Chondrocyte (in vitro differentiated cells): ENCODE results near the gene MYBBP1A. TPM values are rescaled to one million over a fixed set of nuclear protein-coding genes. Genes with fewer than 3 reads are reported as not detected.

Experiments
- DNase-seq: peaks from one replicate; pipeline ENCODE4 v3.0.0; 2021; ENCODE audit warnings: mixed read lengths, low spot score
- H3K27ac Mint-ChIP-seq: one replicate; pipeline ENCODE4 v1.8.0; 2021; ENCODE audit warnings: mild to moderate bottlenecking, moderate library complexity, mixed read lengths; ENCODE audit not compliant: unreplicated experiment
- H3K27me3 Mint-ChIP-seq: 2 replicates; pipeline ENCODE4 v1.8.0; 2021; ENCODE audit warnings: low read depth, mixed read lengths
- H3K36me3 Mint-ChIP-seq: 2 replicates; pipeline ENCODE4 v1.8.0; 2021; ENCODE audit warnings: low read depth, mixed read lengths
- H3K4me1 Mint-ChIP-seq: 2 replicates; pipeline ENCODE4 v1.8.0; 2021; ENCODE audit warnings: low read depth, mild to moderate bottlenecking, mixed read lengths
- H3K4me3 Mint-ChIP-seq: one replicate; pipeline ENCODE4 v1.8.0; 2021; ENCODE audit warnings: mild to moderate bottlenecking, moderate library complexity, mixed read lengths; ENCODE audit not compliant: unreplicated experiment
- H3K9me3 Mint-ChIP-seq: 2 replicates; pipeline ENCODE4 v1.8.0; 2021; ENCODE audit warnings: low read depth, mixed read lengths
- total RNA-seq: library from RNA; stranded (reverse); gene quantifications from 3 replicates; pipeline ENCODE4 v1.2.1, GENCODE V29; 2021
- TF ChIP-seq, protein P1 (sequence below): fragments of 200-600 bp; sonication (generic); IDR thresholded peaks from 2 replicates; pipeline ENCODE4 v1.5.0; 2021; ENCODE audit warnings: antibody characterized with exemption, mild to moderate bottlenecking, moderate library complexity

The MYBBP1A gene
- total RNA-seq, 1 donor from 2014 or later, result 33.6 TPM

DNA sequence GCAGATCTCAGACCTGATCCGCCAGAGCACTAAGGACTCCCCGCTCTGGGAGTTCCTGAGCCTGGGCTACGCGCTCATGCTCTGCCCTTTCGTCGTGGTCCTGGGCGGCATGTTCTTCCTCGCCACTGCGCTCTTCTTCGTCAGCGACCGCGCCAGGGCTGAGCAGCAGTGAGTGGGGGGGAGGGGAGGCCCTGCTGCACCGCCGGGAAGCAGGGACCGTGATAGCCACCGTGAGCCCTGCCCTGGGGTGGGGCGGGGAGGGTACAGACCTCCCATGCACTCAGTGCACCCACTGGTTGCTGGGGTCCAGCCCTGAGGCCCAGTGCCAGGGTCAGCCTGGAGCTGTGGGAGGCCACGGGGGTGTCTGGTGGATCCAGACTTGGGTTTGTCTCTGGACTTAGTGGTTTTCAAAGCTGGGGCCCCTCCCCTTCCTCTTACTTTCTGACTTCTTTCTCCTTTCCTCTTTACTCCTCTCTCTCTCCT lies 18.9 kb downstream of the MYBBP1A start:
- H3K4me1 Mint-ChIP-seq, result no peaks in the 10 kb centered on the region
- H3K27ac Mint-ChIP-seq, result no peak overlapping the region
- H3K36me3 Mint-ChIP-seq, result peaks cover 5% of the 10 kb centered on the region
- no peaks in the 10 kb centered on the region for H3K9me3 Mint-ChIP-seq
- TF ChIP-seq, protein P1, sequence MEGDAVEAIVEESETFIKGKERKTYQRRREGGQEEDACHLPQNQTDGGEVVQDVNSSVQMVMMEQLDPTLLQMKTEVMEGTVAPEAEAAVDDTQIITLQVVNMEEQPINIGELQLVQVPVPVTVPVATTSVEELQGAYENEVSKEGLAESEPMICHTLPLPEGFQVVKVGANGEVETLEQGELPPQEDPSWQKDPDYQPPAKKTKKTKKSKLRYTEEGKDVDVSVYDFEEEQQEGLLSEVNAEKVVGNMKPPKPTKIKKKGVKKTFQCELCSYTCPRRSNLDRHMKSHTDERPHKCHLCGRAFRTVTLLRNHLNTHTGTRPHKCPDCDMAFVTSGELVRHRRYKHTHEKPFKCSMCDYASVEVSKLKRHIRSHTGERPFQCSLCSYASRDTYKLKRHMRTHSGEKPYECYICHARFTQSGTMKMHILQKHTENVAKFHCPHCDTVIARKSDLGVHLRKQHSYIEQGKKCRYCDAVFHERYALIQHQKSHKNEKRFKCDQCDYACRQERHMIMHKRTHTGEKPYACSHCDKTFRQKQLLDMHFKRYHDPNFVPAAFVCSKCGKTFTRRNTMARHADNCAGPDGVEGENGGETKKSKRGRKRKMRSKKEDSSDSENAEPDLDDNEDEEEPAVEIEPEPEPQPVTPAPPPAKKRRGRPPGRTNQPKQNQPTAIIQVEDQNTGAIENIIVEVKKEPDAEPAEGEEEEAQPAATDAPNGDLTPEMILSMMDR, result no peak
- H3K27me3 Mint-ChIP-seq, result peaks cover 3% of the 10 kb centered on the region
- H3K4me3 Mint-ChIP-seq, result no peak overlapping the region
- DNase-seq, result no peak

DNA sequence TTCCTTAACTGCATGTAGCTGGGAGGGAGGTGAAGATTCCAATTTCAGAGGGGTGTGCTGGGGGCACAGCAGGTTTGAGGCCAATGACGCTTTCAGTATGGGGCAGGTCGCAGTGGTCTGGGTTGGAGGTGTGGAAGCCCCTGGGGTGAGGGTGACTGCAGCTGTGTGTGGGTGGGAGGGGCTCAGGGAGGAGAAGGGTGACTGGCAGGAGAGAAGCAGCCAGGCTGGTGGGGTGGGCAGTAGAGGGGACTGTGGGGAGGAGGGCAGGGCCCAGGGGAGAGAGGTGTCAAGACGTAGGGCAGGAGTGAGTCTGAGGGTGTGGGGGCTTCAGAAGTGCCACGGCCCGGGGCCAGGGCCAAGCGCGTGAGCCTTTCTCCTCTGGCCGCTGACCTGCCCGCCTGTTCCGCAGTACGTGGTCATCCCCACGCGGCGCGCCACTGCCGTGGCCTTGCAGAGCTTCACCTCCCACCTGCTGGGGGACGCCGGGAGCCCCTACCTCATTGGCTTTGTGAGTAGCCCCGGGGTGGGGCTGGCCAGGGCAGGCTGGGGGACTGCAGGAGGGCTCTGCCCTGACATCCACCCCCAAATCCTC lies 19.4 kb downstream of the MYBBP1A start:
- Mint-ChIP-seq H3K4me3 (no peak overlapping the region), H3K27me3 (peaks cover 3% of the 10 kb centered on the region), H3K4me1 (no peaks in the 10 kb centered on the region), H3K36me3 (peaks cover 3% of the 10 kb centered on the region), H3K27ac (no peak overlapping the region), H3K9me3 (no peaks in the 10 kb centered on the region)
- TF ChIP-seq, protein P1, result no peak
- DNase-seq, result no peak

DNA sequence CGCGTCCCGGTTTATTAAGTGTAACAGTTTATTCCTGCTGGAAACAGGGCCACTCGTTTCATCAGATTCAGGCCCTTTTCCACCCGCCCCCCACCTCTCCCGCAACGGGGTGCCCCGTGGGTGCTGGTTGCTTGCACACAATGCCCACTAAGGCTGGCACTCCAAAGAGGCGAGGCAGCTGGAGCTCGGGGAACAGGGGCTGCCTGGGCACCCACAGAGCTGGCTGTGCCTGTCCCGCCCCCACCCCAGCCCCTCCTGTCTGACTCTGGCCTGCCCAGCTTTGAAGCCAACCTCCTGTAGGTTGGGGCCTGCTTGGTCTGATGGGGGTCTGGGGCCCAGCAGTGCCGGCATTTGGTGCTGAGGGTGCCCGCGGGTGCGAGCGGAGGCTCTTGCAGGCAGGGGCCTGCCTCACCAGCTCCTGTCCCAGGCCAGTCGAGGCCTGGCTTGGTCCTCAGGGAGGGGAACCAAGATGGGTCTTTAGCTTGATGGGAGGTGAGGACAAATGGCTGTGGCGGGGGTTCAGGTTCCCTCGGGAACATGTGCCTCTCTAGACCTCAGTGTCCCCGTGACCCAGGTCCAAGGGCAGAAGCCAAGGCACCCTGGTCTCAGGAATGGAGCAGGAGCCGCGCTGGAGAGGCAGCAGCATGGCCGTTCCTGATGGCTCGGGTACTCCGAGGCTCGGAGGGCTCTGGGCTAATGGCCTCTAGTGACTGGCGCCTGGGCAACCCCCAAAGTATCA lies 20.1 kb downstream of the MYBBP1A start:
- TF ChIP-seq, protein P1, result no peak
- Mint-ChIP-seq H3K36me3 (peaks cover 3% of the 10 kb centered on the region), H3K4me3 (no peak overlapping the region), H3K27ac (no peak overlapping the region), H3K27me3 (peaks cover 3% of the 10 kb centered on the region), H3K4me1 (no peaks in the 10 kb centered on the region), H3K9me3 (no peaks in the 10 kb centered on the region)
- DNase-seq, result no peak

DNA sequence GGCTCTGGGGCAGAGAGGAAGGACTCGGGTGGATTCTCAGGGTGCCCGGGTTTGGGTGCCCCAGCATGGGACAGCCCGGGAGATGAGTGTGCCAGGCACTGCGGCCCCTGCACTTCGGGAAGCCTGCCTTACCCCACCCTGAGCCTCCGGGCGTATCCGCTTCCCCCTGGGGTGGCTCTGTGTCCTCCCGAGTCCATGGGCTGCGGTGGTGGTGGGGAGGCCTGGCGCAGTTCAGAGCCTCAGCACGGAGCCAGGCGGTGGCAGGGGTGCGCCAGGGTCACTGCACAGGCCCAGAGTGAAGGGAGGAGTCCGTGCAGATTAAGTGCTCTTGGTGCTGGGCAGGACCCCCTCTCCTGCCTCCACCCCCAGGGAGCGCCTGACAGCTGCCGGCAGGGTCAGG lies 20.7 kb downstream of the MYBBP1A start:
- no peak overlapping the region for H3K27ac Mint-ChIP-seq
- peaks cover 3% of the 10 kb centered on the region for H3K27me3 Mint-ChIP-seq
- no peaks in the 10 kb centered on the region for H3K9me3 Mint-ChIP-seq
- DNase-seq, result no peak
- H3K4me1 Mint-ChIP-seq, result no peaks in the 10 kb centered on the region
- H3K36me3 Mint-ChIP-seq, result no peaks in the 10 kb centered on the region
- TF ChIP-seq, protein P1, result no peak
- no peak overlapping the region for H3K4me3 Mint-ChIP-seq

DNA sequence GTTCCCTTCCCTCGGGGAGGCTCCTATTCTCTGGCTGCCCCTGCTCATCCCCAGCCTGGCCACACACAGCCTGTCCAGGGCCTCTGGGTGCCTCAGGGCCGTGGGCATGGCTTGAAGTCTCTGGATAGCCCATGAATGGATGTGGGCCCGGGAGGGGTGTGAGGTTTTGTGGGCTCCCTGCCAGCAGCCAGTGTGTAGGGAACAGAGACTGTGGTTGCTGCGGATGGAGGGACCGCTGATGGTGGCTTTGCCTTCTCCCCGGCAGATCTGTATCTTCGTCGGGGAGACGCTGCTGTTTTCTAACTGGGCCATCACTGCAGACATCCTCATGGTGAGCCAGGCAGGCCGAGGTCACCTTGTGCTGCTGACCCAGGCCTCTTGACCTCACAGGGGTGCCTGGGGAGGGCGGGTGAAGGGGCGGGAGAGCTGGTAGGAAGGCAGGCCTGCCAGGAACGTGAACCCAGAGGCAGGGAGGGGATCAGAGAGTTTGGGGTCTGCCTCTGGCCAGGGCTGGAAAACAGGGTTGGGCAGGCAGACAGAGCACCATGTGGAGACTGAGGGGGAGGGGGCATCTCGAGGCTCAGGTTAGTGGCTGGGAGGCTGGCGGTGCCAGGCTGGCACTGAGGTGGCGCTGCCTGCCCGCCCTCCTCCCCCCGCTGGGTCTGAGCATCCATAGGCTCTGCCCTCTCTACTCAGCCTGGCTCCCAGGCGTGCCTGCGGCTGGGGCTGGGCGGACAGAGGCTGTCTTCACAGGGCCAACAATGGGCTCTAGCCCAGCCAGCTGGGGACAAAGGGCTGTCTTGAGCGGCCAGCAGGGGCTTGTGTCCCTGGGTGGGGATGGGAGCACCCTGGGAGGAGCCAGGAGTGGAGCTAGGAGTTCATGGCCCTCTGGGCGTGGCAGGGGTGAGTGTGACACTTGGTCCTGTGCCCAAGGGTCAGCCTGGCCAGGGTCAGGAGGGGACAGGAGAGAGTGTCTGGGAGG lies 21.4 kb downstream of the MYBBP1A start:
- H3K4me1 Mint-ChIP-seq, result no peaks in the 10 kb centered on the region
- peaks cover 3% of the 10 kb centered on the region for H3K27me3 Mint-ChIP-seq
- DNase-seq, result no peak
- TF ChIP-seq, protein P1, result no peak
- H3K36me3 Mint-ChIP-seq, result no peaks in the 10 kb centered on the region
- no peaks in the 10 kb centered on the region for H3K9me3 Mint-ChIP-seq
- H3K4me3 Mint-ChIP-seq, result no peak overlapping the region
- no peak overlapping the region for H3K27ac Mint-ChIP-seq
